ENCODE measurements around the gene FOXRED1. TPM values are rescaled to one million over a fixed set of nuclear protein-coding genes. Genes with fewer than 3 reads are reported as not detected.

The FOXRED1 gene
- total and polyA plus RNA-seq, 2 of the 13 experiments (the other 11 are each of a cell fraction or from before 2014, with no cell fraction given) = 29.6 to 42.9 TPM

DNA sequence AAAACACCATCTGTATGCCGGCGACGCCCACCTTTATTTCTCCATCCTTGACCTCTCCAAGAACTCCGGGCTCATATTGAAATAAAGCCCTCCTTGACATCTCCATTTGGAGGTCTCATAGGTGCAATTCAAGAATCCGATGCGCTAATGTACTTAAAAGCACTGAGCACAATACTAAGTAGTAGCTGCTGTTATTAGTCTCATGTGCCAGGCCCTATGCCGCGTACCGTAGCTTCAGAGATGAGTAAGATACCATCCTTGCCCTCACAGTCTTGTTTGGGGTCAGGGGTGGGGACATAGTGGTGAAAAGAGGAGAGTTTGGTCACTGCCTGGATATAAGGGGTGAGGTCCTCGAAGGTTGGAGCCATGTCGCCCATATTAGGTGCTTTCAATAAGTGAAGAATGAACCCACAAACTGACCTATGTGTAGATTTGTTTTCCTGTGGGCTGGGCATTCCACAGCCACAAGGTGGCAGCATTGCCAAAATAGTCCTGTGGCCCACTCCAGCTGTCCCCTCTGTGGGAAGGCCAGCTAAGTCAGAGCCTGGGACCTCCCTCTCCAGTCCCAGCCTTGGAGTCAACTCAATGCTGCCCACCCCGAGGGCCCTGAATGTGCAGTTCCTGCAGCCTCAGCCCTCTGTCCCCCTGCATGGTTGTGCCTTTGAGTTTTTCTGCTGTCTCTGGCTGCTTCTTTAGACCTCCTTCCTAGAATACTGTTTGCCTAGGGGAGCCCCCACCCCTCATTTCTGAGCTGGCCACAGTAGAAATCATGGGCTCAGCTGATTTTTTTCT is 41.4 kb downstream of the FOXRED1 start (continued):
- TF ChIP-seq REST (IDR thresholded peaks at IDR 0.05; ENCODE audit: borderline replicate concordance in 1 of 2, low read depth in 1 of 2, low read length in 2 of 2) (no peak), KDM2A (CRISPR knock-in tag; IDR thresholded peaks at IDR 0.05; ENCODE audit: borderline replicate concordance, low read depth) (0 out of 2 replicates have a peak, but pooled peaks have one; percentile 35), ZNF235 (CRISPR knock-in tag; IDR thresholded peaks at IDR 0.05; ENCODE audit: borderline replicate concordance) (no peak), SALL1 (CRISPR knock-in tag; IDR thresholded peaks at IDR 0.05) (peak; percentile 10; the same call in 1 of the 2 replicates), RAD21 (CRISPR knock-in tag; IDR thresholded peaks at IDR 0.05) (peak; percentile 92), LRRFIP1 (CRISPR knock-in tag; conservative IDR thresholded peaks at IDR 0.05) (no peak), TFAP4 (IDR thresholded peaks at IDR 0.05; ENCODE audit: borderline replicate concordance, low read depth) (peak; percentile 72; the same call in 1 of the 2 replicates), MAZ (IDR thresholded peaks at IDR 0.05; ENCODE audit: borderline replicate concordance, low read depth, low read length) (no peak), MAZ (CRISPR knock-in tag; IDR thresholded peaks at IDR 0.05; ENCODE audit: low read depth) (peak; percentile 69; the same call in 1 of the 2 replicates), NFKB2 (CRISPR knock-in tag; IDR thresholded peaks at IDR 0.05; ENCODE audit: borderline replicate concordance) (peak; percentile 45; the same call in 1 of the 2 replicates), SMC3 (IDR thresholded peaks at IDR 0.05; ENCODE audit: low read length) (peak; percentile 77), PATZ1 (CRISPR knock-in tag; IDR thresholded peaks at IDR 0.05) (0 out of 2 replicates have a peak, but pooled peaks have one; percentile 41), XRCC5 (optimal IDR thresholded peaks at IDR 0.05; ENCODE audit: low read length) (peak; percentile 49), CEBPB (IDR thresholded peaks at IDR 0.05; ENCODE audit: borderline replicate concordance, low read depth, low read length) (no peak), TEAD3 (CRISPR knock-in tag; optimal IDR thresholded peaks at IDR 0.05; ENCODE audit: borderline replicate concordance) (peak; percentile 16)
- TF ChIP-seq, protein P1, sequence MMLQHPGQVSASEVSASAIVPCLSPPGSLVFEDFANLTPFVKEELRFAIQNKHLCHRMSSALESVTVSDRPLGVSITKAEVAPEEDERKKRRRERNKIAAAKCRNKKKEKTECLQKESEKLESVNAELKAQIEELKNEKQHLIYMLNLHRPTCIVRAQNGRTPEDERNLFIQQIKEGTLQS (CRISPR knock-in tag; IDR thresholded peaks at IDR 0.05) = no peak

Data from HepG2 (cell line).